WTC11 (cell line): ENCODE measurements around the gene DMPK. TPM values are rescaled to one million over a fixed set of nuclear protein-coding genes. Genes with fewer than 3 reads are reported as not detected.

Experiments
- AFF4 ChIP-seq: sonication (generic); formaldehyde crosslinking; IDR thresholded peaks from 2 replicates; pipeline ENCODE4 v1.8.1; 2023; ENCODE audit warnings: mild to moderate bottlenecking, missing genetic modification reagents, borderline replicate concordance
- ATF1 ChIP-seq: sonication (generic); formaldehyde crosslinking; IDR thresholded peaks from 2 replicates; pipeline ENCODE4 v1.8.1; 2023; ENCODE audit warnings: mild to moderate bottlenecking, moderate library complexity, missing genetic modification reagents
- E2F4 ChIP-seq: sonication (generic); formaldehyde crosslinking; IDR thresholded peaks from 2 replicates; pipeline ENCODE4 v1.8.1; 2022; ENCODE audit warnings: low read depth, mild to moderate bottlenecking, moderate library complexity, missing genetic modification reagents, borderline replicate concordance
- FOXK1 ChIP-seq: sonication (generic); formaldehyde crosslinking; IDR thresholded peaks from 2 replicates; pipeline ENCODE4 v1.8.0; 2022; ENCODE audit warnings: mild to moderate bottlenecking, moderate library complexity, missing genetic modification reagents
- FOXP1 ChIP-seq: sonication (generic); formaldehyde crosslinking; IDR thresholded peaks from 2 replicates; pipeline ENCODE4 v1.8.0; 2022; ENCODE audit warnings: missing genetic modification reagents, mild to moderate bottlenecking, moderate library complexity, borderline replicate concordance
- HMGXB4 ChIP-seq: sonication (generic); formaldehyde crosslinking; IDR thresholded peaks from 2 replicates; pipeline ENCODE4 v1.8.1; 2023; ENCODE audit warnings: mild to moderate bottlenecking, moderate library complexity, missing genetic modification reagents
- KAT7 ChIP-seq: sonication (generic); formaldehyde crosslinking; IDR thresholded peaks from 2 replicates; pipeline ENCODE4 v1.8.1; 2023; ENCODE audit warnings: missing genetic modification reagents, mild to moderate bottlenecking, borderline replicate concordance
- MXD4 ChIP-seq: fragments of 250-450 bp; sonication (Bioruptor Pico); IDR thresholded peaks from 2 replicates; pipeline ENCODE4 v1.8.0; 2021; ENCODE audit warnings: mild to moderate bottlenecking, moderate library complexity, borderline replicate concordance
- PRRX2 ChIP-seq: fragments of 250-450 bp; sonication (Bioruptor Pico); IDR thresholded peaks from 2 replicates; pipeline ENCODE4 v1.8.0; 2021; ENCODE audit warnings: mild to moderate bottlenecking
- SP1 ChIP-seq: sonication (generic); formaldehyde crosslinking; conservative IDR thresholded peaks from 2 replicates; pipeline ENCODE4 v1.8.1; 2022; ENCODE audit warnings: missing genetic modification reagents
- TEAD1 ChIP-seq: sonication (generic); formaldehyde crosslinking; IDR thresholded peaks from 2 replicates; pipeline ENCODE4 v1.8.0; 2022; ENCODE audit warnings: mild to moderate bottlenecking, missing genetic modification reagents
- ZNF219 ChIP-seq: sonication (generic); formaldehyde crosslinking; IDR thresholded peaks from 2 replicates; pipeline ENCODE4 v1.8.0; 2023; ENCODE audit warnings: missing genetic modification reagents, mild to moderate bottlenecking, borderline replicate concordance
- ZNF416 ChIP-seq: fragments of 250-450 bp; sonication (Bioruptor Pico); IDR thresholded peaks from 2 replicates; pipeline ENCODE4 v1.9.0; 2021; ENCODE audit warnings: mild to moderate bottlenecking, inconsistent platforms
- ZNF671 ChIP-seq: fragments of 250-450 bp; sonication (Bioruptor Pico); IDR thresholded peaks from 2 replicates; pipeline ENCODE4 v1.8.0; 2021; ENCODE audit warnings: mild to moderate bottlenecking
- total RNA-seq: library from RNA; stranded (reverse); gene quantifications from 3 replicates; pipeline ENCODE4 v1.2.3, GENCODE V29; 2021
- TF ChIP-seq, protein P1 (sequence below): fragments of 250-450 bp; sonication (Bioruptor Pico); conservative IDR thresholded peaks from 2 replicates; pipeline ENCODE4 v1.9.0; 2021; ENCODE audit warnings: mild to moderate bottlenecking
- TF ChIP-seq, protein P2 (sequence below): fragments of 250-450 bp; sonication (Bioruptor Pico); IDR thresholded peaks from 2 replicates; pipeline ENCODE4 v1.9.0; 2021; ENCODE audit warnings: mild to moderate bottlenecking, borderline replicate concordance
- TF ChIP-seq, protein P3 (sequence below): sonication (generic); formaldehyde crosslinking; IDR thresholded peaks from 2 replicates; pipeline ENCODE4 v1.8.1; 2022; ENCODE audit warnings: mild to moderate bottlenecking, missing genetic modification reagents, moderate library complexity, borderline replicate concordance
- TF ChIP-seq, protein P4 (sequence below): sonication (generic); formaldehyde crosslinking; IDR thresholded peaks from 2 replicates; pipeline ENCODE4 v1.8.0; 2022; ENCODE audit warnings: missing genetic modification reagents

DMPK gene
- total RNA-seq, 1 experiment from 2014 or later, result 42.7 TPM

- no peak for TF ChIP-seq HMGXB4 (CRISPR knock-in tag)
- TF ChIP-seq, protein P1, sequence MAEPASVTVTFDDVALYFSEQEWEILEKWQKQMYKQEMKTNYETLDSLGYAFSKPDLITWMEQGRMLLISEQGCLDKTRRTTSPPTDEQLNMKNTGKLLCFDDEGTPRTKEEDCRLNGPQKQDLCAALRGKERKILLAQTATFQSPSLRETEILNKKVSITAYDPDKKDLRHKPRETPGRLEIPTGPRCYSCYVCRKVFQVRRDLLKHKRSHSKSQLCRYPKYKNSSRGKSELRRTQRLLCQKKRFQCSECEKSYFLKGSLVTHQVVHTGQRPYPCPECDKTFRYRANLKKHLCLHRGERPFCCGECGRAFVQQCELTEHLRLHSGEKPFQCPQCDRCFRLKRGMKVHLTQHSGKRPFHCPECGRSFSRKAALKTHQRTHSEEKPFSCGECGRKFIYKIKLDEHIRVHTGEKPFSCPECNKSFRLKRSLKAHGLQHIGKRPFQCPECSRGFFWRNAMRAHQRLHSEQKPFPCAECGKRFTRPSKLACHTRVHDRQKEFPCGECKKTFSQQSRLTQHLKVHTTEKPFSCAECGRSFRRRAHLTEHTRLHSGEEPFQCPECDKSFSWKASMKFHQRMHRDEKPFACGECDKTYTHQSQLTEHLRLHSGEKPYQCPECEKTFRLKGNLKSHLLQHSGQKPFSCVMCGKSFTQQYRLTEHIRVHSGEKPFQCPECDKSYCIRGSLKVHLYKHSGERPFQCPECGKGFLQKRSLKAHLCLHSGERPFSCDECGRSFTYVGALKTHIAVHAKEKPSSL (CRISPR knock-in tag), result no peak; the same call in 1 of the 2 replicates
- no peak for TF ChIP-seq ZNF219
- TF ChIP-seq KAT7 (CRISPR knock-in tag), result no peak
- TF ChIP-seq, protein P2, sequence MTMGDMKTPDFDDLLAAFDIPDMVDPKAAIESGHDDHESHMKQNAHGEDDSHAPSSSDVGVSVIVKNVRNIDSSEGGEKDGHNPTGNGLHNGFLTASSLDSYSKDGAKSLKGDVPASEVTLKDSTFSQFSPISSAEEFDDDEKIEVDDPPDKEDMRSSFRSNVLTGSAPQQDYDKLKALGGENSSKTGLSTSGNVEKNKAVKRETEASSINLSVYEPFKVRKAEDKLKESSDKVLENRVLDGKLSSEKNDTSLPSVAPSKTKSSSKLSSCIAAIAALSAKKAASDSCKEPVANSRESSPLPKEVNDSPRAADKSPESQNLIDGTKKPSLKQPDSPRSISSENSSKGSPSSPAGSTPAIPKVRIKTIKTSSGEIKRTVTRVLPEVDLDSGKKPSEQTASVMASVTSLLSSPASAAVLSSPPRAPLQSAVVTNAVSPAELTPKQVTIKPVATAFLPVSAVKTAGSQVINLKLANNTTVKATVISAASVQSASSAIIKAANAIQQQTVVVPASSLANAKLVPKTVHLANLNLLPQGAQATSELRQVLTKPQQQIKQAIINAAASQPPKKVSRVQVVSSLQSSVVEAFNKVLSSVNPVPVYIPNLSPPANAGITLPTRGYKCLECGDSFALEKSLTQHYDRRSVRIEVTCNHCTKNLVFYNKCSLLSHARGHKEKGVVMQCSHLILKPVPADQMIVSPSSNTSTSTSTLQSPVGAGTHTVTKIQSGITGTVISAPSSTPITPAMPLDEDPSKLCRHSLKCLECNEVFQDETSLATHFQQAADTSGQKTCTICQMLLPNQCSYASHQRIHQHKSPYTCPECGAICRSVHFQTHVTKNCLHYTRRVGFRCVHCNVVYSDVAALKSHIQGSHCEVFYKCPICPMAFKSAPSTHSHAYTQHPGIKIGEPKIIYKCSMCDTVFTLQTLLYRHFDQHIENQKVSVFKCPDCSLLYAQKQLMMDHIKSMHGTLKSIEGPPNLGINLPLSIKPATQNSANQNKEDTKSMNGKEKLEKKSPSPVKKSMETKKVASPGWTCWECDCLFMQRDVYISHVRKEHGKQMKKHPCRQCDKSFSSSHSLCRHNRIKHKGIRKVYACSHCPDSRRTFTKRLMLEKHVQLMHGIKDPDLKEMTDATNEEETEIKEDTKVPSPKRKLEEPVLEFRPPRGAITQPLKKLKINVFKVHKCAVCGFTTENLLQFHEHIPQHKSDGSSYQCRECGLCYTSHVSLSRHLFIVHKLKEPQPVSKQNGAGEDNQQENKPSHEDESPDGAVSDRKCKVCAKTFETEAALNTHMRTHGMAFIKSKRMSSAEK, result no peak
- peak; percentile 96 for TF ChIP-seq TEAD1
- TF ChIP-seq ATF1 (CRISPR knock-in tag), result no peak
- no peak for TF ChIP-seq MXD4 (CRISPR knock-in tag)
- TF ChIP-seq FOXP1 (CRISPR knock-in tag), result peak; percentile 67; the same call in 1 of the 2 replicates
- TF ChIP-seq E2F4 (CRISPR knock-in tag), result no peak
- peak; percentile 91 for TF ChIP-seq SP1 (CRISPR knock-in tag)
- TF ChIP-seq FOXK1, result peak; percentile 66
- TF ChIP-seq, protein P3, sequence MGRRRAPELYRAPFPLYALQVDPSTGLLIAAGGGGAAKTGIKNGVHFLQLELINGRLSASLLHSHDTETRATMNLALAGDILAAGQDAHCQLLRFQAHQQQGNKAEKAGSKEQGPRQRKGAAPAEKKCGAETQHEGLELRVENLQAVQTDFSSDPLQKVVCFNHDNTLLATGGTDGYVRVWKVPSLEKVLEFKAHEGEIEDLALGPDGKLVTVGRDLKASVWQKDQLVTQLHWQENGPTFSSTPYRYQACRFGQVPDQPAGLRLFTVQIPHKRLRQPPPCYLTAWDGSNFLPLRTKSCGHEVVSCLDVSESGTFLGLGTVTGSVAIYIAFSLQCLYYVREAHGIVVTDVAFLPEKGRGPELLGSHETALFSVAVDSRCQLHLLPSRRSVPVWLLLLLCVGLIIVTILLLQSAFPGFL, result no peak
- TF ChIP-seq, protein P4, sequence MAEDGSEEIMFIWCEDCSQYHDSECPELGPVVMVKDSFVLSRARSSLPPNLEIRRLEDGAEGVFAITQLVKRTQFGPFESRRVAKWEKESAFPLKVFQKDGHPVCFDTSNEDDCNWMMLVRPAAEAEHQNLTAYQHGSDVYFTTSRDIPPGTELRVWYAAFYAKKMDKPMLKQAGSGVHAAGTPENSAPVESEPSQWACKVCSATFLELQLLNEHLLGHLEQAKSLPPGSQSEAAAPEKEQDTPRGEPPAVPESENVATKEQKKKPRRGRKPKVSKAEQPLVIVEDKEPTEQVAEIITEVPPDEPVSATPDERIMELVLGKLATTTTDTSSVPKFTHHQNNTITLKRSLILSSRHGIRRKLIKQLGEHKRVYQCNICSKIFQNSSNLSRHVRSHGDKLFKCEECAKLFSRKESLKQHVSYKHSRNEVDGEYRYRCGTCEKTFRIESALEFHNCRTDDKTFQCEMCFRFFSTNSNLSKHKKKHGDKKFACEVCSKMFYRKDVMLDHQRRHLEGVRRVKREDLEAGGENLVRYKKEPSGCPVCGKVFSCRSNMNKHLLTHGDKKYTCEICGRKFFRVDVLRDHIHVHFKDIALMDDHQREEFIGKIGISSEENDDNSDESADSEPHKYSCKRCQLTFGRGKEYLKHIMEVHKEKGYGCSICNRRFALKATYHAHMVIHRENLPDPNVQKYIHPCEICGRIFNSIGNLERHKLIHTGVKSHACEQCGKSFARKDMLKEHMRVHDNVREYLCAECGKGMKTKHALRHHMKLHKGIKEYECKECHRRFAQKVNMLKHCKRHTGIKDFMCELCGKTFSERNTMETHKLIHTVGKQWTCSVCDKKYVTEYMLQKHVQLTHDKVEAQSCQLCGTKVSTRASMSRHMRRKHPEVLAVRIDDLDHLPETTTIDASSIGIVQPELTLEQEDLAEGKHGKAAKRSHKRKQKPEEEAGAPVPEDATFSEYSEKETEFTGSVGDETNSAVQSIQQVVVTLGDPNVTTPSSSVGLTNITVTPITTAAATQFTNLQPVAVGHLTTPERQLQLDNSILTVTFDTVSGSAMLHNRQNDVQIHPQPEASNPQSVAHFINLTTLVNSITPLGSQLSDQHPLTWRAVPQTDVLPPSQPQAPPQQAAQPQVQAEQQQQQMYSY (CRISPR knock-in tag), result peak; percentile 42; the same call in 1 of the 2 replicates
- no peak for TF ChIP-seq ZNF416 (CRISPR knock-in tag)
- 0 out of 2 replicates have a peak, but pooled peaks have one; percentile 51 for TF ChIP-seq ZNF671 (CRISPR knock-in tag)
- no peak for TF ChIP-seq PRRX2 (CRISPR knock-in tag)
- TF ChIP-seq AFF4 (CRISPR knock-in tag), result no peak; the same call in 1 of the 2 replicates
Observed at GRCh38 chr19:45768984-45769782, 13.1 kb downstream of the DMPK start, which contains the start of gene SIX5 (continued).
